PFSK-1 (cell line): ENCODE measurements around the gene NDUFA7.

Experiments
- FOXP2 ChIP-seq: optimal IDR thresholded peaks from 2 replicates; pipeline ENCODE3; 2011; ENCODE audit warnings: borderline replicate concordance, control low read depth, inconsistent platforms; ENCODE audit not compliant: insufficient read depth; ENCODE audit errors: extremely low read length, extremely low read depth
- POLR2AphosphoS5 ChIP-seq: IDR thresholded peaks from 2 replicates; pipeline ENCODE4 v1.6.1; 2012; ENCODE audit warnings: low read depth, mild to moderate bottlenecking, control low read depth, low read length, moderate library complexity
- SIN3A ChIP-seq: IDR thresholded peaks from 2 replicates; pipeline ENCODE4 v1.6.1; 2012; ENCODE audit warnings: mild to moderate bottlenecking, low read length, moderate library complexity, borderline replicate concordance; ENCODE audit not compliant: insufficient read depth
- TAF1 ChIP-seq: IDR thresholded peaks from 2 replicates; pipeline ENCODE4 v1.6.1; 2012; ENCODE audit warnings: low read length, control low read depth, borderline replicate concordance; ENCODE audit not compliant: insufficient read depth
- TF ChIP-seq, protein P1 (sequence below), 2 experiments: IDR thresholded peaks; 2 replicates each; pipeline versions ENCODE4 v1.6.1 to v1.8.0; 2011 to 2012; ENCODE audit warnings: low read depth in 2 of 2, low read length in 2 of 2, control low read depth in 1 of 2, inconsistent platforms in 1 of 2, mild to moderate bottlenecking in 1 of 2, moderate library complexity in 1 of 2; ENCODE audit not compliant: insufficient read depth in 1 of 2

The NDUFA7 gene

DNA sequence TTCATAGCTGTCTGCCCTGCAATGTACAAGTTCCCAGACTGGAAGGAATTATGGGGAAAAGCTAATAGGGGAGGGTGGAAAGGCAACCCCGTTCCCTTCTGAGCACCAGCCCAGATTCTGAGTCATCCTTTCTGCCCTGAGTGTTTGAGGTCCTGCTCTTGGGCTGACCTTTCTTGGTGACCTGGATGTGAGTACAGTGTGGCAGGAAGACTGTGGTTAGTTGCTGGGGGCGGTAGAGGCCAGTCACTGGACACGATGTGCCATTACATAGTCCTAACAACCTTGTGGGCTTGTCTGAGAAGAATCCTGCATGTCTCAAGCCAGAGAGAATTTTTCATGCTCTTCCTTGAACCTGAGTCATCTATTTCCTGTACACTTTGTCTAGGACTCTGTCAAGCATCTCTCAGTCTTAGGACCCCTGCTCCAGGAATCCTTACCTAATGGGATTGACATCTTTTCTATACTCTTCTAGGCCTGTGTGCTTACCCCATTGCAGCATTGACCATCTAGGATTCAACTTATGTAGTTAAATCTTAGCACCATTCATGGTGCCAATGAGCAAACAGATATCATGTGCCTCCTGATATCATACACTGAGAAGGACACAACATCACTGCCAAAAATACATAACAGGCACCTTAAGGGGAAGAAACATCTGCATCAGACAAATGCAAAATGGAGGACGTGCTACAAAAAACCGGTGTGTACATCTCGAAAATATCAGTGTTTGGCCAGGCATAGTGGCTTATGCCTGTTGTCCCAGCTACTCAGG, 34.6 kb upstream of the NDUFA7 start:
- no peak for TF ChIP-seq POLR2AphosphoS5
- TF ChIP-seq, protein P1, sequence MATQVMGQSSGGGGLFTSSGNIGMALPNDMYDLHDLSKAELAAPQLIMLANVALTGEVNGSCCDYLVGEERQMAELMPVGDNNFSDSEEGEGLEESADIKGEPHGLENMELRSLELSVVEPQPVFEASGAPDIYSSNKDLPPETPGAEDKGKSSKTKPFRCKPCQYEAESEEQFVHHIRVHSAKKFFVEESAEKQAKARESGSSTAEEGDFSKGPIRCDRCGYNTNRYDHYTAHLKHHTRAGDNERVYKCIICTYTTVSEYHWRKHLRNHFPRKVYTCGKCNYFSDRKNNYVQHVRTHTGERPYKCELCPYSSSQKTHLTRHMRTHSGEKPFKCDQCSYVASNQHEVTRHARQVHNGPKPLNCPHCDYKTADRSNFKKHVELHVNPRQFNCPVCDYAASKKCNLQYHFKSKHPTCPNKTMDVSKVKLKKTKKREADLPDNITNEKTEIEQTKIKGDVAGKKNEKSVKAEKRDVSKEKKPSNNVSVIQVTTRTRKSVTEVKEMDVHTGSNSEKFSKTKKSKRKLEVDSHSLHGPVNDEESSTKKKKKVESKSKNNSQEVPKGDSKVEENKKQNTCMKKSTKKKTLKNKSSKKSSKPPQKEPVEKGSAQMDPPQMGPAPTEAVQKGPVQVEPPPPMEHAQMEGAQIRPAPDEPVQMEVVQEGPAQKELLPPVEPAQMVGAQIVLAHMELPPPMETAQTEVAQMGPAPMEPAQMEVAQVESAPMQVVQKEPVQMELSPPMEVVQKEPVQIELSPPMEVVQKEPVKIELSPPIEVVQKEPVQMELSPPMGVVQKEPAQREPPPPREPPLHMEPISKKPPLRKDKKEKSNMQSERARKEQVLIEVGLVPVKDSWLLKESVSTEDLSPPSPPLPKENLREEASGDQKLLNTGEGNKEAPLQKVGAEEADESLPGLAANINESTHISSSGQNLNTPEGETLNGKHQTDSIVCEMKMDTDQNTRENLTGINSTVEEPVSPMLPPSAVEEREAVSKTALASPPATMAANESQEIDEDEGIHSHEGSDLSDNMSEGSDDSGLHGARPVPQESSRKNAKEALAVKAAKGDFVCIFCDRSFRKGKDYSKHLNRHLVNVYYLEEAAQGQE (IDR thresholded peaks at IDR 0.05; ENCODE audit: insufficient read depth in 1 of 2, low read depth in 2 of 2, low read length in 2 of 2), result no peak; a peak in 1 of 4 replicates
- TF ChIP-seq SIN3A, result no peak
- no peak for TF ChIP-seq TAF1
- TF ChIP-seq FOXP2, result peak; percentile 78

DNA sequence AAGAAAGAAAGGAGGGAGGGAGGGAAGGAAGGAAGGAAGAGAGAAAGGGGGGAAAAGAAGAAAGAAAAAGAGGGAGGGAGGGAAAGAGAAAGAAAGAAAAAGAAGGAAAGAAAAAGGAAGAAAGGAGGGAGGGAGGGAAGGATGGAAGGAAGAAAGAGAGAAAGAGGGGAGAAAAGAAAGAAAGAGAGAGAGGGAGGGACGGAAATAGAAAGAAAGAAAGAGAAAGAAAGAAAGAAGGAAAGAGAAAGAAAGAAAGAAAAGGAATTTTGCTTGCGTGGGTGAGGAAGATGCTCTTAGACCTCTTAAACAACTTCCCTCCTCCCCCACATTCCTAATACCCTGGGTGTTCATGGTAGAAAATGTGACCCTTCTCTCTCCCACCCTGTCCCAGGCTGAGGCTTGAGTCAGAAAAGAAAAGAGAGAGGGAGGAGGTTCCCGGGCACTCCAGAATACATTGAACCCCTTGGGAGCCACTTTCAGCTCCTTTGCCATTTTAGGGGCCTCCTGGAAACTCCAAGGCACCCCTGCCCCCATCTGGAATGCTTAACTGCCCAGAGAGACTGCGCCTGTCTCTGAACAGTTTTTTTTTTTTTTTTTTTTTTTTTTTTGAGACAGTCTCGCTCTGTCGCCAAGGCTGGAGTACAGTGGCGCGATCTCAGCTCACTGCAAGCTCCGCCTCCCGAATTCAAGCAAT, 31.1 kb upstream of the NDUFA7 start:
- no peak for TF ChIP-seq POLR2AphosphoS5
- TF ChIP-seq SIN3A, result no peak
- TF ChIP-seq TAF1, result no peak
- TF ChIP-seq FOXP2, result no peak
- TF ChIP-seq, protein P1 (IDR thresholded peaks at IDR 0.05; ENCODE audit: insufficient read depth in 1 of 2, low read depth in 2 of 2, low read length in 2 of 2), result no peak

DNA sequence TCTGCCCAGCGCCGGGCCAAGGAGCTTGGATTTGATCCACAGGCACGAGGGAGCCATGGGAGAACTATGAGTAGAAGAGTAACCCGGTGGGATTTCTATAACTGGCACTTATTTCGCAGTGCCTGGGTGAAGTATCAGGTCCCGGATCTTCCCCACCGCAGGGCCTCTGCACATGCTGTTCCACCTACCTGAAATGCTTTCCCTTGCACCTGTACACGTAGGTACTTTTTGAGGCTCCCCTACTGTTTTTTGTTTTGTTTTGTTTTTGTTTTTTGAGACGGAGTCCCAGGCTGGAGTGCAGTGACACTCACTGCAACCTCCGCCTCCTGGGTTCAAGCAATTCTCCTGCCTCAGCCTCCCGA, 22.3 kb upstream of the NDUFA7 start:
- TF ChIP-seq TAF1 (no peak), SIN3A (no peak), POLR2AphosphoS5 (no peak), FOXP2 (no peak)
- TF ChIP-seq, protein P1 (IDR thresholded peaks at IDR 0.05; ENCODE audit: insufficient read depth in 1 of 2, low read depth in 2 of 2, low read length in 2 of 2), result no peak

DNA sequence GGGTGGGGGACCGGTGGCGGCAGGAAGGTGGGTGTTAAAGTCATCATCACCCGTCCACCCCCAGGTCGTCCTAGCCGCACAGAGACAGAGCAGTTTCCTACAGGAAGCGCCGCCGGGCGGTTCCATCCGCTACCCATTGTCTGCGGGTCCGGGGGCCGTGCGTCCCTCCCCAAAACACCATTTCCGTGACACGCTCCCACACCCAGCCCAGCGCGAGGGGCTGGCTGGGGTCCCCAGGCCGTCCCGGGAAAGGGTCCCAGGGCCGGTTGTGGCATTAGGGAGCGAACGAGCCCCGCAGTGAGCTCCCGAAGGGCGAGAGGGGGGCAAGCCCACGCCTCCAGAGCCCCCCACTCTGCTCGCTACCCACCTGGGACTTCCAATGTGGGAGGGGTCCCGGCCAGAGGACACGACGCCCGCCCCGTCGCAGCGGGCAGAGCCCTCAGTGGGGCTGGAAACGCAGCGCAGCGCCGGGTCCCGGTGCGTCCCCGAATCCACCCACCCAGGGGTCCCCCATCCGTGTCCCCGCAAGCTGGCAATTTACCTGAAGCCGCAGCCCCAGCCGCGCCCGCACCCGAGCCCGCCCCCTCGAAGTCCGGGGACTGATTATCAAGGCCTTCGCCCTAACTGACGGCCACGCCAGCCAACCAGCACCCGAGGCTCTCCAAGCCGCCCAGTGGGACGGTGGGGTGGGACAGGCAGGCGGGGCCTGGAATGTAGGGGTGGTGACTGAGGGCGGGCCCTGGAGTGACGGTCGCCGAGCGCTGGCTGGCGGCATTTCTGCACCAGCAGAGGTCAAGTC, 21.7 kb upstream of the NDUFA7 start, which contains the start of gene KANK3:
TSS of gene KANK3 (minus strand) at position 579 of the 799 bp plus-strand sequence. CDS start 5,434 bp downstream, outside the sequence.
- TF ChIP-seq FOXP2 (no peak), TAF1 (no peak), SIN3A (no peak), POLR2AphosphoS5 (no peak)
- TF ChIP-seq, protein P1 (IDR thresholded peaks at IDR 0.05; ENCODE audit: insufficient read depth in 1 of 2, low read depth in 2 of 2, low read length in 2 of 2), result no peak
